RPMI7951 (cell line): ENCODE results near the gene S100A10. TPM values are rescaled to one million over a fixed set of nuclear protein-coding genes. Genes with fewer than 3 reads are reported as not detected.

Experiments
- DNase-seq: peaks from one replicate; pipeline ENCODE4 v3.0.0-alpha.2; 2012; ENCODE audit warnings: low read depth
- total RNA-seq: library from RNA; depleted of rRNA; stranded (reverse); fragments of >200 nt; shearing (Covaris generic); gene quantifications from 2 replicates; pipeline ENCODE4 v1.2.3, GENCODE V29; 2014

S100A10 gene
- total RNA-seq, 1 experiment from 2014 or later, result 220 TPM

GRCh38 chr1:151988405-151988923 lies 5.2 kb downstream of the S100A10 start:
- DNase-seq, result peak; percentile 94

- DNase-seq, result no peak
These were observed 7.0 kb downstream of the S100A10 start for GRCh38 chr1:151986501-151987190.

GRCh38 chr1:151985768-151986167 lies 7.9 kb downstream of the S100A10 start:
- no peak for DNase-seq

GRCh38 chr1:151985270-151985669 lies 8.4 kb downstream of the S100A10 start:
- DNase-seq, result no peak

GRCh38 chr1:151984313-151984956 lies 9.2 kb downstream of the S100A10 start:
- DNase-seq, result peak; percentile 59

- no peak for DNase-seq
These were observed 11.2 kb downstream of the S100A10 start for GRCh38 chr1:151982300-151983005.

GRCh38 chr1:151981178-151981525 lies 12.5 kb downstream of the S100A10 start:
- DNase-seq, result peak; percentile 85

GRCh38 chr1:151980287-151981177 lies 13.1 kb downstream of the S100A10 start:
- peak; percentile 91 for DNase-seq

- DNase-seq, result no peak
These were observed 14.7 kb downstream of the S100A10 start for GRCh38 chr1:151978922-151979321.

- no peak for DNase-seq
These were observed 15.9 kb downstream of the S100A10 start for GRCh38 chr1:151977662-151978230.

- DNase-seq, result peak; percentile 78
These were observed 16.8 kb downstream of the S100A10 start for GRCh38 chr1:151976858-151977257.

- no peak for DNase-seq
These were observed 17.7 kb downstream of the S100A10 start for GRCh38 chr1:151976015-151976343.

- no peak for DNase-seq
These were observed 18.2 kb downstream of the S100A10 start for GRCh38 chr1:151975311-151976014.

- peak; percentile 86 for DNase-seq
These were observed 21.0 kb downstream of the S100A10 start for GRCh38 chr1:151972542-151973248.

- DNase-seq, result peak; percentile 35
These were observed 23.0 kb downstream of the S100A10 start for GRCh38 chr1:151970626-151971025.

- DNase-seq, result no peak
These were observed 23.5 kb downstream of the S100A10 start for GRCh38 chr1:151970128-151970527.

- no peak for DNase-seq
These were observed 24.8 kb downstream of the S100A10 start for GRCh38 chr1:151968791-151969399.

- DNase-seq, result peak; percentile 51
These were observed 25.6 kb downstream of the S100A10 start for GRCh38 chr1:151968058-151968457.

GRCh38 chr1:151967091-151967490 lies 26.6 kb downstream of the S100A10 start:
- DNase-seq, result no peak

- DNase-seq, result no peak
These were observed 27.6 kb downstream of the S100A10 start for GRCh38 chr1:151966061-151966460.
